SH-SY5Y (cell line): ENCODE results near the gene TRIM33.

ENCODE experiments used
- GATA2 ChIP-seq: IDR thresholded peaks from 2 replicates; pipeline ENCODE4 v1.6.1; 2011; ENCODE audit warnings: mild to moderate bottlenecking, low read depth, low read length
- GATA3 ChIP-seq: IDR thresholded peaks from 2 replicates; pipeline ENCODE4 v1.6.1; 2011; ENCODE audit warnings: low read depth, mild to moderate bottlenecking, low read length, moderate library complexity

DNA sequence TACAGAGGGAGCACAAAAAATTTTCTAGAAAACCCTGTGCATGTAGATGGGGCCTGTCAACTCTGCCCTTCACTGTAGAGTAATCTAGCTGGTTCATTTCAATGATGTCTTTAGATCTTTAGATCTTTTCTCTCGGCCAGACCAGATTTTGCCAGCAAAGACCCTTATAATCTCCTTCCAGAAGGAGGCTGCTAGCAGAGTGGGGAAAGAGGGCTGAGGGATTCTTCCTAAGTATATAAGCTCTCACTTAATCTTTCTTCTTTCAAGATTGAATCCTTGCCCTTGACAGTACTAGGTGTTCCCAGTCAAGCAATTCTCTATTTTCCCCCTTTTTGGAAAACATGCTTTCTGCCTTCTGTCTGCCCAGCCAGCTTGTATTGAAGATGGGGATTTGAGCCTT lies 36.1 kb upstream of the TRIM33 start:
- no peak for TF ChIP-seq GATA2
- no peak for TF ChIP-seq GATA3
